Fibroblast of the conjunctiva (primary cell): ENCODE results near the gene RGS10.

Source experiments
- DNase-seq: peaks from one replicate; pipeline ENCODE4 v3.0.0-alpha.2; 2010; ENCODE audit warnings: low read depth

Gene RGS10

GRCh38 chr10:119518176-119518575 lies 24.3 kb downstream of the RGS10 start:
- no peak for DNase-seq

- no peak for DNase-seq
Measured at GRCh38 chr10:119517235-119518141, 25.0 kb downstream of the RGS10 start.

- no peak for DNase-seq
Measured at GRCh38 chr10:119516381-119517234, 25.9 kb downstream of the RGS10 start.

GRCh38 chr10:119515511-119516045 lies 26.9 kb downstream of the RGS10 start:
- DNase-seq, result no peak

GRCh38 chr10:119514819-119515218 lies 27.7 kb downstream of the RGS10 start:
- DNase-seq, result no peak

- DNase-seq, result no peak
Measured at GRCh38 chr10:119511828-119512515, 30.5 kb downstream of the RGS10 start.

GRCh38 chr10:119509909-119510451 lies 32.5 kb downstream of the RGS10 start:
- DNase-seq, result no peak

- no peak for DNase-seq
Measured at GRCh38 chr10:119507115-119507514, 35.4 kb downstream of the RGS10 start.

- DNase-seq, result no peak
Measured at GRCh38 chr10:119505588-119506315, 36.8 kb downstream of the RGS10 start.

GRCh38 chr10:119505131-119505551 lies 37.4 kb downstream of the RGS10 start:
- DNase-seq, result peak; percentile 38

- DNase-seq, result no peak
Measured at GRCh38 chr10:119504651-119505050, 37.9 kb downstream of the RGS10 start.

- DNase-seq, result no peak
Measured at GRCh38 chr10:119503821-119504220, 38.7 kb downstream of the RGS10 start.

GRCh38 chr10:119502618-119503155 lies 39.8 kb downstream of the RGS10 start:
- no peak for DNase-seq

- no peak for DNase-seq
Measured at GRCh38 chr10:119502209-119502608, 40.3 kb downstream of the RGS10 start.

- DNase-seq, result no peak
Measured at GRCh38 chr10:119501690-119502089, 40.8 kb downstream of the RGS10 start.

- DNase-seq, result no peak
Measured at GRCh38 chr10:119500821-119501220, 41.7 kb downstream of the RGS10 start.

GRCh38 chr10:119500123-119500795 lies 42.3 kb downstream of the RGS10 start:
- DNase-seq, result no peak

GRCh38 chr10:119499677-119500002 lies 42.9 kb downstream of the RGS10 start:
- no peak for DNase-seq

GRCh38 chr10:119498889-119499676 lies 43.4 kb downstream of the RGS10 start:
- DNase-seq, result no peak
